HepG2 (cell line): ENCODE data around the gene FOXD1. TPM values are rescaled to one million over a fixed set of nuclear protein-coding genes. Genes with fewer than 3 reads are reported as not detected.

Source experiments
- ATF7-NPFF ChIP-seq: sonication (generic); formaldehyde crosslinking; IDR thresholded peaks from 2 replicates; pipeline ENCODE4 v1.8.1; 2023; ENCODE audit warnings: mild to moderate bottlenecking, low read depth, missing genetic modification reagents, moderate library complexity
- DR1 ChIP-seq: sonication (generic); formaldehyde crosslinking; IDR thresholded peaks from 2 replicates; pipeline ENCODE4 v1.8.0; 2021; ENCODE audit warnings: mild to moderate bottlenecking, missing genetic modification reagents, inconsistent platforms
- HNF4A ChIP-seq: sonication (generic); formaldehyde crosslinking; IDR thresholded peaks from 2 replicates; pipeline ENCODE4 v1.4.0; 2020; ENCODE audit warnings: missing genetic modification reagents
- MED13 ChIP-seq: sonication (generic); formaldehyde crosslinking; IDR thresholded peaks from 2 replicates; pipeline ENCODE4 v1.5.0; 2020; ENCODE audit warnings: missing genetic modification reagents
- PAWR ChIP-seq: sonication (generic); formaldehyde crosslinking; IDR thresholded peaks from 2 replicates; pipeline ENCODE4 v1.4.0; 2020; ENCODE audit warnings: missing genetic modification reagents, mild to moderate bottlenecking, borderline replicate concordance
- PAX8 ChIP-seq: sonication (generic); formaldehyde crosslinking; IDR thresholded peaks from 2 replicates; pipeline ENCODE4 v1.8.0; 2022; ENCODE audit warnings: mild to moderate bottlenecking, missing genetic modification reagents, borderline replicate concordance
- SKIL ChIP-seq: sonication (generic); formaldehyde crosslinking; IDR thresholded peaks from 2 replicates; pipeline ENCODE4 v1.8.0; 2022; ENCODE audit warnings: missing genetic modification reagents, mild to moderate bottlenecking, moderate library complexity, borderline replicate concordance
- SSRP1 ChIP-seq: IDR thresholded peaks from 2 replicates; pipeline ENCODE4 v1.6.1; 2016; ENCODE audit warnings: control low read depth
- ZNF331 ChIP-seq: sonication (generic); formaldehyde crosslinking; IDR thresholded peaks from 2 replicates; pipeline ENCODE4 v1.4.0; 2020; ENCODE audit warnings: missing genetic modification reagents
- ZNF354B ChIP-seq: sonication (generic); formaldehyde crosslinking; IDR thresholded peaks from 2 replicates; pipeline ENCODE4 v1.8.0; 2022; ENCODE audit warnings: mild to moderate bottlenecking, missing genetic modification reagents
- ZNF546 ChIP-seq: sonication (generic); formaldehyde crosslinking; conservative IDR thresholded peaks from 2 replicates; pipeline ENCODE4 v1.8.1; 2023; ENCODE audit warnings: mild to moderate bottlenecking, missing genetic modification reagents
- ZNF574 ChIP-seq: sonication (generic); formaldehyde crosslinking; IDR thresholded peaks from 2 replicates; pipeline ENCODE4 v1.4.0; 2020; ENCODE audit warnings: missing genetic modification reagents
- ZNF703 ChIP-seq: sonication (generic); formaldehyde crosslinking; IDR thresholded peaks from 2 replicates; pipeline ENCODE4 v1.5.1; 2020; ENCODE audit warnings: missing genetic modification reagents, mild to moderate bottlenecking, moderate library complexity, borderline replicate concordance
- ZNF800 ChIP-seq: sonication (generic); formaldehyde crosslinking; IDR thresholded peaks from 2 replicates; pipeline ENCODE4 v1.4.0; 2020; ENCODE audit warnings: missing genetic modification reagents
- ZNF841 ChIP-seq: sonication (generic); formaldehyde crosslinking; IDR thresholded peaks from 2 replicates; pipeline ENCODE4 v1.8.1; 2023; ENCODE audit warnings: missing genetic modification reagents, borderline replicate concordance
- polyA plus RNA-seq, 8 experiments: library from polyadenylated mRNA; depleted of rRNA in 3 of 8; stranded (reverse) in 7 of 8; unstranded in 1 of 8; fragments of >200 nt; fragmentation: Illumina TruSeq in 4 of 8; extraction: Trizol in 4 of 8; gene quantifications; 2 replicates each; pipeline versions ENCODE4 v1.2.1 to v1.2.3, GENCODE V29; 2011 to 2016; ENCODE audit warnings: low read depth in 4 of 8, missing spikeins in 1 of 8, mixed read lengths in 1 of 8; ENCODE audit not compliant: insufficient read depth in 1 of 8
- total RNA-seq, 5 experiments: library from RNA; depleted of rRNA; stranded (reverse); fragments of >200 nt; fragmentation: Illumina TruSeq; extraction: Trizol; gene quantifications; 2 replicates each; pipeline ENCODE4 v1.2.3, GENCODE V29; 2016; ENCODE audit warnings: low read depth in 1 of 5
- TF ChIP-seq, protein P1 (sequence below): sonication (generic); formaldehyde crosslinking; IDR thresholded peaks from 2 replicates; pipeline ENCODE4 v1.5.1; 2020; ENCODE audit warnings: missing genetic modification reagents, mild to moderate bottlenecking, borderline replicate concordance
- TF ChIP-seq, protein P2 (sequence below): IDR thresholded peaks from 2 replicates; pipeline ENCODE4 v1.6.1; 2018; ENCODE audit warnings: missing genetic modification reagents, mild to moderate bottlenecking, missing compliant biosample characterization
- TF ChIP-seq, protein P3 (sequence below): sonication (generic); formaldehyde crosslinking; IDR thresholded peaks from 2 replicates; pipeline ENCODE4 v1.5.0; 2020; ENCODE audit warnings: missing genetic modification reagents

The FOXD1 gene
- total and polyA plus RNA-seq, 2 of the 13 experiments (the other 11 are each of a cell fraction or from before 2014, with no cell fraction given) = 0.04 to 0.05 TPM

- TF ChIP-seq, protein P1, sequence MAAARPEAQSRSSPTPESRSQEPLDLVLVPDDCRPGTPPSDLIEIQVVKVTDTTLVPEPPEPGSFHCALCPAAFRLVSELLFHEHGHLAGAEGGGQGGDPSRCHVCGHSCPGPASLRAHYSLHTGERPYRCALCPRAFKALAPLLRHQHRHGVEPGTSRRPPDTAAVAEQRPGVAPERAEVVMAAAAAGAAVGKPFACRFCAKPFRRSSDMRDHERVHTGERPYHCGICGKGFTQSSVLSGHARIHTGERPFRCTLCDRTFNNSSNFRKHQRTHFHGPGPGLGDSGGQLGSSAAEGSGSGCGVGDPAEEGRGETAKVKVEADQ (CRISPR knock-in tag) = 0 out of 2 replicates have a peak, but pooled peaks have one; percentile 49
- TF ChIP-seq HNF4A = peak; percentile 21; the same call in 1 of the 2 replicates
- no peak for TF ChIP-seq ZNF800 (CRISPR knock-in tag)
- TF ChIP-seq ZNF331 (CRISPR knock-in tag) = no peak
- TF ChIP-seq, protein P2, sequence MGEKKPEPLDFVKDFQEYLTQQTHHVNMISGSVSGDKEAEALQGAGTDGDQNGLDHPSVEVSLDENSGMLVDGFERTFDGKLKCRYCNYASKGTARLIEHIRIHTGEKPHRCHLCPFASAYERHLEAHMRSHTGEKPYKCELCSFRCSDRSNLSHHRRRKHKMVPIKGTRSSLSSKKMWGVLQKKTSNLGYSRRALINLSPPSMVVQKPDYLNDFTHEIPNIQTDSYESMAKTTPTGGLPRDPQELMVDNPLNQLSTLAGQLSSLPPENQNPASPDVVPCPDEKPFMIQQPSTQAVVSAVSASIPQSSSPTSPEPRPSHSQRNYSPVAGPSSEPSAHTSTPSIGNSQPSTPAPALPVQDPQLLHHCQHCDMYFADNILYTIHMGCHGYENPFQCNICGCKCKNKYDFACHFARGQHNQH = 0 out of 2 replicates have a peak, but pooled peaks have one; percentile 28
- peak; percentile 24; the same call in 1 of the 2 replicates for TF ChIP-seq PAX8 (CRISPR knock-in tag)
- TF ChIP-seq ATF7-NPFF = peak; percentile 63; the same call in 1 of the 2 replicates
- TF ChIP-seq, protein P3, sequence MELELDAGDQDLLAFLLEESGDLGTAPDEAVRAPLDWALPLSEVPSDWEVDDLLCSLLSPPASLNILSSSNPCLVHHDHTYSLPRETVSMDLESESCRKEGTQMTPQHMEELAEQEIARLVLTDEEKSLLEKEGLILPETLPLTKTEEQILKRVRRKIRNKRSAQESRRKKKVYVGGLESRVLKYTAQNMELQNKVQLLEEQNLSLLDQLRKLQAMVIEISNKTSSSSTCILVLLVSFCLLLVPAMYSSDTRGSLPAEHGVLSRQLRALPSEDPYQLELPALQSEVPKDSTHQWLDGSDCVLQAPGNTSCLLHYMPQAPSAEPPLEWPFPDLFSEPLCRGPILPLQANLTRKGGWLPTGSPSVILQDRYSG (CRISPR knock-in tag) = 0 out of 2 replicates have a peak, but pooled peaks have one; percentile 58
- peak; percentile 72; the same call in 1 of the 2 replicates for TF ChIP-seq ZNF546
- TF ChIP-seq SKIL (CRISPR knock-in tag) = no peak
- TF ChIP-seq DR1 = 0 out of 2 replicates have a peak, but pooled peaks have one; percentile 48
- TF ChIP-seq ZNF841 (CRISPR knock-in tag) = 0 out of 2 replicates have a peak, but pooled peaks have one; percentile 37
- TF ChIP-seq PAWR (CRISPR knock-in tag) = no peak
- no peak for TF ChIP-seq SSRP1
- 0 out of 2 replicates have a peak, but pooled peaks have one; percentile 55 for TF ChIP-seq ZNF703
- peak; percentile 53; the same call in 1 of the 2 replicates for TF ChIP-seq ZNF574
- TF ChIP-seq MED13 = no peak
- no peak for TF ChIP-seq ZNF354B (CRISPR knock-in tag)
Observed at GRCh38 chr5:73436535-73437100, 12.0 kb downstream of the FOXD1 start (continued).
